Upper lobe of left lung (tissue), 6 donors: ENCODE data around the gene ALDH3A1. TPM values are rescaled to one million over a fixed set of nuclear protein-coding genes. Genes with fewer than 3 reads are reported as not detected.

Experiments used
- ATAC-seq, 2 donors: fragments of 200-7000 bp; cut with Tn5 transposase; one replicate each; pipeline ENCODE4 v1.9.1; 2022; ENCODE audit warnings: mild to moderate bottlenecking in 2 of 2, moderate library complexity in 2 of 2; ENCODE audit not compliant: low FRiP score in 2 of 2
- DNase-seq, 2 donors: peaks; one replicate each; pipeline ENCODE4 v3.0.0-alpha.2; 2019 to 2020
- H3K27ac ChIP-seq, 4 donors: fragments of 200-600 bp; sonication (generic); one replicate each; pipeline ENCODE4 v1.5.1; 2016 to 2019
- H3K27me3 ChIP-seq, 4 donors: fragments of 200-600 bp; sonication (generic); one replicate each; pipeline ENCODE4 v1.5.1; 2017 to 2019
- H3K36me3 ChIP-seq, 4 donors: fragments of 200-600 bp; sonication (generic); one replicate each; pipeline ENCODE4 v1.5.1; 2016 to 2019
- H3K4me1 ChIP-seq, 4 donors: fragments of 200-600 bp; sonication (generic); one replicate each; pipeline ENCODE4 v1.5.1; 2018 to 2019
- H3K4me3 ChIP-seq, 4 donors: fragments of 200-600 bp; sonication (generic); one replicate each; pipeline ENCODE4 v1.5.1; 2017 to 2019; ENCODE audit warnings: mild to moderate bottlenecking in 2 of 4, moderate library complexity in 1 of 4
- H3K9me3 ChIP-seq, 4 donors: fragments of 200-600 bp; sonication (generic); one replicate each; pipeline ENCODE4 v1.5.1; 2018 to 2019
- CTCF ChIP-seq, 6 experiments: fragments of 450-650 bp in 4 of 6; fragments of 200-600 bp in 2 of 6; sonication (generic) in 2 of 6; IDR thresholded peaks; one replicate each; pipeline ENCODE4 v1.5.1; 2016 to 2019; ENCODE audit warnings: antibody characterized with exemption in 6 of 6
- EP300 ChIP-seq, 4 donors: sonication (generic); formaldehyde crosslinking; IDR thresholded peaks; one replicate each; pipeline ENCODE4 v1.5.1; 2017; ENCODE audit warnings: antibody characterized with exemption in 4 of 4, control low read depth in 2 of 4
- POLR2A ChIP-seq, 4 donors: fragments of 450-650 bp; IDR thresholded peaks; one replicate each; pipeline ENCODE4 v1.5.1; 2016 to 2017; ENCODE audit warnings: antibody characterized with exemption in 4 of 4, mild to moderate bottlenecking in 2 of 4
- POLR2AphosphoS5 ChIP-seq, 2 donors: sonication (generic); formaldehyde crosslinking; IDR thresholded peaks; one replicate each; pipeline ENCODE4 v1.5.1; 2017; ENCODE audit warnings: antibody characterized with exemption in 2 of 2
- WGBS, 2 donors: methylation state at CpG; one replicate each; pipeline ENCODE4 v1.1.5; 2017 to 2018; 5-methylcytosine and 5-hydroxymethylcytosine counted together
- total RNA-seq, 6 donors: library from RNA; depleted of rRNA in 4 of 6; stranded (reverse); fragments of >200 nt in 4 of 6; gene quantifications; one replicate each; pipeline versions ENCODE4 v1.1.0 to v1.2.1, GENCODE V29; 2016 to 2021
- donor health status: DM: no; HTN: no; CAD: no; lungs with moderate emphysema.
- donor health status: DM: no; HTN: yes; CAD: no; lungs with severe emphysema.

ALDH3A1 gene
- total RNA-seq, 6 donors from 2014 or later = 2.4 to 72.8 (median 9.1) TPM

GRCh38 chr17:19705201-19705600 is 42.9 kb downstream of the ALDH3A1 start:
- no peaks in the 10 kb centered on the region for H3K36me3 ChIP-seq
- ATAC-seq (no peak), DNase-seq (peak in 1 of 2 donors; percentile 57)
- H3K4me3 ChIP-seq = no peak overlapping the region
- TF ChIP-seq POLR2A (IDR thresholded peaks at IDR 0.05) (no peak), EP300 (IDR thresholded peaks at IDR 0.05) (no peak), CTCF (IDR thresholded peaks at IDR 0.05) (no peak), POLR2AphosphoS5 (IDR thresholded peaks at IDR 0.05) (no peak)
- peaks cover 4 to 14% (median 6%) of the 10 kb centered on the region in 4 donors for H3K4me1 ChIP-seq
- H3K9me3 ChIP-seq = no peaks in the 10 kb centered on the region
- no peaks in the 10 kb centered on the region for H3K27me3 ChIP-seq
- H3K27ac ChIP-seq = no peak overlapping the region
- 93 to 95% methylated on average over 10 to 13 of the region's 13 CpGs for WGBS, 2 donors

- 73 to 85% methylated on average over 4 to 16 of the region's 17 CpGs for WGBS, 2 donors
- no peak for TF ChIP-seq CTCF (IDR thresholded peaks at IDR 0.05)
- TF ChIP-seq POLR2AphosphoS5 (IDR thresholded peaks at IDR 0.05) = no peak
- no peak for TF ChIP-seq POLR2A (IDR thresholded peaks at IDR 0.05)
- no peak for TF ChIP-seq EP300 (IDR thresholded peaks at IDR 0.05)
- DNase-seq (peak in 1 of 2 donors; percentile 60), ATAC-seq (peak; percentile 3 to 24)
- Histone ChIP-seq H3K4me3 (no peak overlapping the region), H3K4me1 (peaks cover 4 to 14% (median 6%) of the 10 kb centered on the region in 4 donors), H3K27me3 (no peaks in the 10 kb centered on the region), H3K36me3 (no peaks in the 10 kb centered on the region), H3K27ac (peak overlapping the region; percentile 28 to 68 (median 60)), H3K9me3 (no peaks in the 10 kb centered on the region)
These were observed 44.1 kb downstream of the ALDH3A1 start for GRCh38 chr17:19703828-19704613.

- no peak for TF ChIP-seq EP300 (IDR thresholded peaks at IDR 0.05)
- TF ChIP-seq CTCF (IDR thresholded peaks at IDR 0.05) = no peak
- TF ChIP-seq POLR2A (IDR thresholded peaks at IDR 0.05) = no peak
- no peak for TF ChIP-seq POLR2AphosphoS5 (IDR thresholded peaks at IDR 0.05)
- peak in 1 of 2 donors; percentile 81 for DNase-seq
These were observed 44.8 kb downstream of the ALDH3A1 start for GRCh38 chr17:19703106-19703827.

GRCh38 chr17:19702217-19702641 is 45.9 kb downstream of the ALDH3A1 start:
- no peak for TF ChIP-seq POLR2A (IDR thresholded peaks at IDR 0.05)
- no peak for TF ChIP-seq EP300 (IDR thresholded peaks at IDR 0.05)
- TF ChIP-seq POLR2AphosphoS5 (IDR thresholded peaks at IDR 0.05) = no peak
- no peak for TF ChIP-seq CTCF (IDR thresholded peaks at IDR 0.05)
- H3K27ac ChIP-seq = no peak overlapping the region
- DNase-seq (no peak), ATAC-seq (no peak)
- H3K9me3 ChIP-seq = no peaks in the 10 kb centered on the region
- no peaks in the 10 kb centered on the region for H3K36me3 ChIP-seq
- H3K4me3 ChIP-seq = no peak overlapping the region
- no peaks in the 10 kb centered on the region for H3K27me3 ChIP-seq
- H3K4me1 ChIP-seq = peaks cover 4 to 14% (median 6%) of the 10 kb centered on the region in 4 donors
- 64 to 68% methylated on average over 4 of the region's 4 CpGs for WGBS, 2 donors

More at GRCh38 chr17:19703106-19703827, 44.8 kb downstream of the ALDH3A1 start:
- ATAC-seq = peak; percentile 43 to 47
- no peaks in the 10 kb centered on the region for H3K9me3 ChIP-seq
- peak overlapping the region; percentile 18 to 68 (median 60) for H3K27ac ChIP-seq
- H3K36me3 ChIP-seq = no peaks in the 10 kb centered on the region
- no peaks in the 10 kb centered on the region for H3K27me3 ChIP-seq
- H3K4me3 ChIP-seq = no peak overlapping the region
- peaks cover 4 to 14% (median 6%) of the 10 kb centered on the region in 4 donors for H3K4me1 ChIP-seq
- WGBS, 2 donors = 72 to 75% methylated on average over 4 to 9 of the region's 10 CpGs

Other genes starting within 250 kb of the ALDH3A1 start
- gene SLC47A1, start 214.4 kb downstream of the ALDH3A1 start, total RNA-seq = 10 to 100 TPM in 4 of 6 donors, 1 to 10 TPM in 2; 6.9 to 20.8 (median 12.0) TPM
- gene ALDH3A2, start 99.5 kb downstream of the ALDH3A1 start, total RNA-seq = 100 to 1,000 TPM; 116 to 313 (median 194) TPM
- gene SLC47A2, start 31.7 kb downstream of the ALDH3A1 start, total RNA-seq = under 1 TPM in 1 of 6 donors, not detected in 5; 0.09 TPM
- 10 to 100 TPM; 16.2 to 43.0 (median 26.2) TPM for gene ULK2, start 119.6 kb upstream of the ALDH3A1 start, total RNA-seq
- gene AKAP10, start 229.5 kb upstream of the ALDH3A1 start, total RNA-seq = 10 to 100 TPM; 13.4 to 40.3 (median 30.6) TPM